Loucy (cell line): Measurements from ENCODE around the gene LYPD1.

ENCODE experiments used
- H2AFZ ChIP-seq: fragments of 200-600 bp; sonication (generic); 2 replicates; pipeline ENCODE4 v1.6.0; 2016; ENCODE audit warnings: antibody characterized with exemption, mild to moderate bottlenecking, low read length, moderate library complexity
- H3F3A ChIP-seq: fragments of 200-600 bp; 2 replicates; pipeline ENCODE4 v1.6.0; 2016; ENCODE audit warnings: antibody characterized with exemption, low read depth, mild to moderate bottlenecking
- H3K27me3 ChIP-seq: fragments of 200-600 bp; sonication (generic); 2 replicates; pipeline ENCODE4 v1.6.1; 2014; ENCODE audit warnings: low read length, mild to moderate bottlenecking; ENCODE audit not compliant: insufficient read depth, poor library complexity, severe bottlenecking
- H3K36me3 ChIP-seq: fragments of 200-600 bp; sonication (generic); 2 replicates; pipeline ENCODE4 v1.6.1; 2016; ENCODE audit warnings: low read length; ENCODE audit not compliant: insufficient read depth
- H3K4me1 ChIP-seq: fragments of 200-600 bp; sonication (generic); 2 replicates; pipeline ENCODE4 v1.5.1; 2014; ENCODE audit warnings: low read length, mild to moderate bottlenecking; ENCODE audit not compliant: insufficient read depth, poor library complexity, severe bottlenecking
- H3K4me2 ChIP-seq: fragments of 200-600 bp; sonication (generic); 2 replicates; pipeline ENCODE4 v1.6.0; 2014; ENCODE audit warnings: antibody characterized with exemption, low read length, low read depth, mild to moderate bottlenecking; ENCODE audit not compliant: poor library complexity, severe bottlenecking
- H3K4me3 ChIP-seq: fragments of 200-600 bp; sonication (generic); 2 replicates; pipeline ENCODE4 v1.5.1; 2014; ENCODE audit warnings: low read length, mild to moderate bottlenecking, mixed read lengths; ENCODE audit not compliant: poor library complexity, severe bottlenecking
- H3K79me2 ChIP-seq: fragments of 200-600 bp; sonication (generic); 2 replicates; pipeline ENCODE4 v1.6.1; 2014; ENCODE audit warnings: low read length; ENCODE audit not compliant: insufficient read depth
- H3K9ac ChIP-seq: fragments of 200-600 bp; sonication (generic); 2 replicates; pipeline ENCODE4 v1.6.0; 2014; ENCODE audit warnings: mild to moderate bottlenecking, low read depth, low read length, moderate library complexity; ENCODE audit not compliant: poor library complexity, severe bottlenecking
- H3K9me2 ChIP-seq: fragments of 200-600 bp; sonication (generic); replicated peaks from 2 replicates; pipeline ENCODE4 v1.6.1; 2016; ENCODE audit warnings: low read depth, low read length, mixed read lengths
- H3K9me3 ChIP-seq: fragments of 200-600 bp; sonication (generic); 2 replicates; pipeline ENCODE4 v1.6.1; 2014; ENCODE audit warnings: mild to moderate bottlenecking, antibody characterized with exemption, low read length, low read depth; ENCODE audit not compliant: insufficient read depth
- H4K20me1 ChIP-seq: fragments of 200-600 bp; sonication (generic); 2 replicates; pipeline ENCODE4 v1.6.0; 2014; ENCODE audit warnings: antibody characterized with exemption, low read length, mild to moderate bottlenecking; ENCODE audit not compliant: insufficient read depth, poor library complexity, severe bottlenecking
- EZH2phosphoT487 ChIP-seq: fragments of 200-600 bp; IDR thresholded peaks from 2 replicates; pipeline ENCODE4 v1.6.1; 2018; ENCODE audit warnings: antibody characterized with exemption, mild to moderate bottlenecking, moderate library complexity, borderline replicate concordance
- TF ChIP-seq, protein P1 (sequence below): fragments of 200-600 bp; sonication (generic); conservative IDR thresholded peaks from 2 replicates; pipeline ENCODE4 v1.5.1; 2014; ENCODE audit warnings: mild to moderate bottlenecking, antibody characterized with exemption, low read length

The LYPD1 gene

DNA sequence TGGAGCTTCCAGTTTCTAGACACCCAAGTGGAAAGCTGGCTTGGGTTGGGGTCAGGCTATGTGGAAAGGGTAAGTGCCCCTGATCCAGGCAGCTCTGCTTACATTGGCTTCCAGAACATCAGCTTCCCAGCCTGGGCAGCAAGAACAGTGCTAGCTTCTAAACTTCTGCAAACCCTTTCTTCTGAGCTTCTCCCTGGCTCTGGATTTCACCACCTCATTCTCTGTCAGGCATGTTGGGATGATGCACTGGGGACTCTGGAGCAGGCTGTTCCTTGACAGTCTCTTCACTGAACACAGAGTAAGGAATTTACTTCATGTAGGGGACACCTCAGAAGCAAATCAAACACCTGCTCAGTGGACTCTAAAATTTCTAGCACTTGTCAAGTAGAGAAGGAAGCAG lies 72.8 kb downstream of the LYPD1 start:
- H3F3A ChIP-seq, result no peaks in the 10 kb centered on the region
- H3K79me2 ChIP-seq, result no peaks in the 10 kb centered on the region
- H4K20me1 ChIP-seq, result no peaks in the 10 kb centered on the region
- TF ChIP-seq EZH2phosphoT487, result no peak
- TF ChIP-seq, protein P1, sequence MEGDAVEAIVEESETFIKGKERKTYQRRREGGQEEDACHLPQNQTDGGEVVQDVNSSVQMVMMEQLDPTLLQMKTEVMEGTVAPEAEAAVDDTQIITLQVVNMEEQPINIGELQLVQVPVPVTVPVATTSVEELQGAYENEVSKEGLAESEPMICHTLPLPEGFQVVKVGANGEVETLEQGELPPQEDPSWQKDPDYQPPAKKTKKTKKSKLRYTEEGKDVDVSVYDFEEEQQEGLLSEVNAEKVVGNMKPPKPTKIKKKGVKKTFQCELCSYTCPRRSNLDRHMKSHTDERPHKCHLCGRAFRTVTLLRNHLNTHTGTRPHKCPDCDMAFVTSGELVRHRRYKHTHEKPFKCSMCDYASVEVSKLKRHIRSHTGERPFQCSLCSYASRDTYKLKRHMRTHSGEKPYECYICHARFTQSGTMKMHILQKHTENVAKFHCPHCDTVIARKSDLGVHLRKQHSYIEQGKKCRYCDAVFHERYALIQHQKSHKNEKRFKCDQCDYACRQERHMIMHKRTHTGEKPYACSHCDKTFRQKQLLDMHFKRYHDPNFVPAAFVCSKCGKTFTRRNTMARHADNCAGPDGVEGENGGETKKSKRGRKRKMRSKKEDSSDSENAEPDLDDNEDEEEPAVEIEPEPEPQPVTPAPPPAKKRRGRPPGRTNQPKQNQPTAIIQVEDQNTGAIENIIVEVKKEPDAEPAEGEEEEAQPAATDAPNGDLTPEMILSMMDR, result no peak
- no peaks in the 10 kb centered on the region for H3K4me1 ChIP-seq
- no peaks in the 10 kb centered on the region for H3K9me2 ChIP-seq
- H3K4me3 ChIP-seq, result no peak overlapping the region
- H3K4me2 ChIP-seq, result no peak overlapping the region
- H3K9me3 ChIP-seq, result 0 out of 2 replicates have a peak, but pooled peaks cover 5% of the 10 kb centered on the region
- no peaks in the 10 kb centered on the region for H3K36me3 ChIP-seq
- no peak overlapping the region for H2AFZ ChIP-seq
- no peaks in the 10 kb centered on the region for H3K27me3 ChIP-seq
- H3K9ac ChIP-seq, result no peak overlapping the region

- H3K9ac ChIP-seq, result no peak overlapping the region
- no peaks in the 10 kb centered on the region for H3K9me2 ChIP-seq
- TF ChIP-seq, protein P1, result no peak
- TF ChIP-seq EZH2phosphoT487, result no peak
Observed at GRCh38 chr2:132595693-132596092, 74.3 kb downstream of the LYPD1 start.

DNA sequence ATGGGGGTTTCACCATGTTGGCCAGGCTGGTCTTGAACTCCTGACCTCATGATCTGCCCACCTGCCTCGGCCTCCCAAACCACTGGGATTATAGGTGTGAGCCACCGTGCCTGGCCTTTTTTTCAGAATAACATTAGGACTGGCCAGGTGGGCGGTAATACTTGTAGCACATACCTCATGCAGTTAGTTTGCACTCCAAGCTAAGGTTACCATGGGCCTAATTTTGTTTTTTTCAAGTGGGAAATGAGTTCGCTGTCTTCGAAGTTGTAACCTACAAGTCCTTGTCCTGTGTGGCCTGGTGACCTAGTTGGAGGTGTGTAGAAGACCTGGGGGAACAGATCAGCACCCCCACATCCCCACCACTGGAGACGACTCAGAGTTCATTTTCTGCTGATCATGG lies 74.8 kb downstream of the LYPD1 start:
- Histone ChIP-seq H3K9ac (no peak overlapping the region), H3K36me3 (no peaks in the 10 kb centered on the region), H3K79me2 (no peaks in the 10 kb centered on the region), H3K4me3 (no peak overlapping the region), H3K27me3 (no peaks in the 10 kb centered on the region), H3K4me1 (no peaks in the 10 kb centered on the region), H3K4me2 (no peak overlapping the region), H3K9me3 (0 out of 2 replicates have a peak, but pooled peaks cover 5% of the 10 kb centered on the region), H2AFZ (no peak overlapping the region), H3K9me2 (no peaks in the 10 kb centered on the region), H3F3A (no peaks in the 10 kb centered on the region), H4K20me1 (no peaks in the 10 kb centered on the region)
- TF ChIP-seq EZH2phosphoT487, result no peak
- TF ChIP-seq, protein P1, result no peak

More at GRCh38 chr2:132595693-132596092, 74.3 kb downstream of the LYPD1 start:
- Histone ChIP-seq H3K9me3 (0 out of 2 replicates have a peak, but pooled peaks cover 5% of the 10 kb centered on the region), H4K20me1 (no peaks in the 10 kb centered on the region), H3F3A (no peaks in the 10 kb centered on the region), H2AFZ (no peak overlapping the region), H3K4me2 (no peak overlapping the region), H3K4me1 (no peaks in the 10 kb centered on the region), H3K27me3 (no peaks in the 10 kb centered on the region), H3K4me3 (no peak overlapping the region), H3K79me2 (no peaks in the 10 kb centered on the region), H3K36me3 (no peaks in the 10 kb centered on the region)
